Mucosa of descending colon (tissue), 3 donors: ENCODE measurements around the gene ZMYND15. TPM values are rescaled to one million over a fixed set of nuclear protein-coding genes. Genes with fewer than 3 reads are reported as not detected.
A peak's percentile ranks its signal among the peaks of the same experiment; 100 is the strongest.

Source experiments
- ATAC-seq: fragments of 200-7000 bp; cut with Tn5 transposase; one replicate; pipeline ENCODE4 v1.9.1; 2020; ENCODE audit warnings: mild to moderate bottlenecking, moderate library complexity
- DNase-seq, 3 donors: peaks; one replicate each; pipeline ENCODE4 v3.0.0-alpha.2; 2020
- H3K36me3 ChIP-seq: fragments of 200-600 bp; one replicate; pipeline ENCODE4 v1.8.0; 2021; ENCODE audit warnings: low read depth, mild to moderate bottlenecking
- H3K4me1 ChIP-seq: fragments of 200-600 bp; one replicate; pipeline ENCODE4 v1.8.0; 2021; ENCODE audit warnings: low read depth, mild to moderate bottlenecking
- H3K4me3 ChIP-seq: fragments of 200-600 bp; one replicate; pipeline ENCODE4 v1.8.0; 2021; ENCODE audit warnings: mild to moderate bottlenecking
- H3K9me3 ChIP-seq: fragments of 200-600 bp; one replicate; pipeline ENCODE4 v1.8.0; 2021; ENCODE audit warnings: mild to moderate bottlenecking
- intact Hi-C, 2 donors: fragments of 100-400 bp; cut with DNase I in 1 of 2; cut with micrococcal nuclease in 1 of 2; formaldehyde crosslinking; loops; one replicate each; pipeline versions ENCODE4 v1.11.0 to v1.11.1; 2022; cut with DNase I, micrococcal nuclease
- total RNA-seq, 3 donors: library from RNA; stranded (reverse); fragmentation: NEBNext Ultra II Directional in 2 of 3; extraction: Animal tissue kit (Norgen Biotek cat#: 25700) in 2 of 3; gene quantifications; one replicate each; pipeline versions ENCODE4 v1.2.1 to v1.2.4, GENCODE V29; 2021 to 2023
- TF ChIP-seq, protein P1 (sequence below): fragments of 200-600 bp; IDR thresholded peaks from one replicate; pipeline ENCODE4 v1.8.0; 2022; ENCODE audit warnings: antibody characterized with exemption, mild to moderate bottlenecking
- donor health status: DM: no; HTN: no; CAD: no; lungs with moderate emphysema.
- donor health status: DM: no; HTN: no; CAD: no.
- donor health status: DM: no; HTN: yes; CAD: no.

The ZMYND15 gene
- total RNA-seq, 3 donors from 2014 or later: 1.2 to 1.4 (median 1.3) TPM

GRCh38 chr17:4748686-4749085 is 9.1 kb downstream of the ZMYND15 start:
- TF ChIP-seq, protein P1, sequence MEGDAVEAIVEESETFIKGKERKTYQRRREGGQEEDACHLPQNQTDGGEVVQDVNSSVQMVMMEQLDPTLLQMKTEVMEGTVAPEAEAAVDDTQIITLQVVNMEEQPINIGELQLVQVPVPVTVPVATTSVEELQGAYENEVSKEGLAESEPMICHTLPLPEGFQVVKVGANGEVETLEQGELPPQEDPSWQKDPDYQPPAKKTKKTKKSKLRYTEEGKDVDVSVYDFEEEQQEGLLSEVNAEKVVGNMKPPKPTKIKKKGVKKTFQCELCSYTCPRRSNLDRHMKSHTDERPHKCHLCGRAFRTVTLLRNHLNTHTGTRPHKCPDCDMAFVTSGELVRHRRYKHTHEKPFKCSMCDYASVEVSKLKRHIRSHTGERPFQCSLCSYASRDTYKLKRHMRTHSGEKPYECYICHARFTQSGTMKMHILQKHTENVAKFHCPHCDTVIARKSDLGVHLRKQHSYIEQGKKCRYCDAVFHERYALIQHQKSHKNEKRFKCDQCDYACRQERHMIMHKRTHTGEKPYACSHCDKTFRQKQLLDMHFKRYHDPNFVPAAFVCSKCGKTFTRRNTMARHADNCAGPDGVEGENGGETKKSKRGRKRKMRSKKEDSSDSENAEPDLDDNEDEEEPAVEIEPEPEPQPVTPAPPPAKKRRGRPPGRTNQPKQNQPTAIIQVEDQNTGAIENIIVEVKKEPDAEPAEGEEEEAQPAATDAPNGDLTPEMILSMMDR: no peak
- no peak for DNase-seq
- H3K4me1 ChIP-seq: no peaks in the 10 kb centered on the region
- no peak for ATAC-seq
- intact Hi-C loops: no loop called here
- H3K9me3 ChIP-seq: no peaks in the 10 kb centered on the region
- no peak overlapping the region for H3K4me3 ChIP-seq
- no peaks in the 10 kb centered on the region for H3K36me3 ChIP-seq

GRCh38 chr17:4750606-4751005 is 11.0 kb downstream of the ZMYND15 start:
- no peak for ATAC-seq
- no peak overlapping the region for H3K4me3 ChIP-seq

GRCh38 chr17:4751932-4752331 is 12.3 kb downstream of the ZMYND15 start:
- TF ChIP-seq, protein P1: no peak
- H3K36me3 ChIP-seq: no peaks in the 10 kb centered on the region
- ATAC-seq: no peak
- no peak for DNase-seq
- H3K4me3 ChIP-seq: no peak overlapping the region
- no peaks in the 10 kb centered on the region for H3K9me3 ChIP-seq
- intact Hi-C loops: no loop called here
- no peaks in the 10 kb centered on the region for H3K4me1 ChIP-seq

More at GRCh38 chr17:4750606-4751005, 11.0 kb downstream of the ZMYND15 start:
- TF ChIP-seq, protein P1: no peak
- no peak for DNase-seq
- H3K9me3 ChIP-seq: no peaks in the 10 kb centered on the region
- no peaks in the 10 kb centered on the region for H3K36me3 ChIP-seq
- intact Hi-C loops: no loop called here
- no peaks in the 10 kb centered on the region for H3K4me1 ChIP-seq

DNA sequence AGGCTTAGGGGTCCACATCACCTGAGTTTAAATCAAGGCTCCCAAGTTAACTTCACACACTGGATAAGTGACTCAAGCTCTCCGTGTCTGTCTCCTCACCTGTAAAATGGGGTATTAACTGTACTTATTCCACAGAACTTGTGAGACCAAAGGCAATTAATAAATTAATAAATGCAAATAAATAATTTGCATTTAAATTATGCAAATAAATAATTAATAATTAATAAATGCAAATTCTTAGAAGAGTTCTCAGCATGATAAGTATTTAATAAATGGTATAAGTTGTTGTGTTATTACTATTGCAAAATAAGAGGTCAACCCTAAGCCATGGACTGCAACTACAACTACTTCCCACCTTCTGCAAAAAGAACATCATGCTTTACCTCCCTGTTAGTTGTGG is 13.8 kb downstream of the ZMYND15 start:
- no peak for ATAC-seq
- Histone ChIP-seq H3K4me3 (no peak overlapping the region), H3K9me3 (no peaks in the 10 kb centered on the region), H3K36me3 (no peaks in the 10 kb centered on the region), H3K4me1 (no peaks in the 10 kb centered on the region)
- TF ChIP-seq, protein P1: no peak
- intact Hi-C loops: no loop called here
- DNase-seq: no peak

- intact Hi-C loops: no loop called here
- TF ChIP-seq, protein P1: no peak
- peak; percentile 95 for ATAC-seq
- Histone ChIP-seq H3K4me1 (no peaks in the 10 kb centered on the region), H3K9me3 (no peaks in the 10 kb centered on the region), H3K4me3 (no peak overlapping the region), H3K36me3 (no peaks in the 10 kb centered on the region)
- no peak for DNase-seq
Observed at GRCh38 chr17:4759776-4760236, 20.2 kb downstream of the ZMYND15 start.

GRCh38 chr17:4764595-4764994 is 25.0 kb downstream of the ZMYND15 start:
- no peak overlapping the region for H3K4me3 ChIP-seq
- no peaks in the 10 kb centered on the region for H3K36me3 ChIP-seq
- DNase-seq (no peak), ATAC-seq (peak; percentile 34)
- H3K9me3 ChIP-seq: no peaks in the 10 kb centered on the region
- TF ChIP-seq, protein P1: no peak
- no peaks in the 10 kb centered on the region for H3K4me1 ChIP-seq
- intact Hi-C loops: no loop called here
